RWPE2 (cell line): Measurements from ENCODE around the gene PCSK6.
A peak's percentile ranks its signal among the peaks of the same experiment; 100 is the strongest.

Experiments used
- ATAC-seq: fragments of 200-7000 bp; cut with Tn5 transposase; 3 replicates; pipeline ENCODE4 v1.9.1; 2021; ENCODE audit warnings: low read depth
- DNase-seq: peaks from one replicate; pipeline ENCODE4 v3.0.0-alpha.2; 2020; ENCODE audit warnings: low spot score
- H3K27ac ChIP-seq: fragments of 450-650 bp; 2 replicates; pipeline ENCODE4 v1.5.1; 2017; ENCODE audit warnings: mild to moderate bottlenecking; ENCODE audit not compliant: poor library complexity, severe bottlenecking
- H3K27me3 ChIP-seq: fragments of 250-450 bp; sonication (Bioruptor Pico); 2 replicates; pipeline ENCODE4 v1.5.1; 2021; ENCODE audit warnings: mild to moderate bottlenecking, moderate library complexity; ENCODE audit not compliant: insufficient read depth, poor library complexity, severe bottlenecking
- H3K36me3 ChIP-seq: fragments of 250-450 bp; sonication (Bioruptor Pico); 2 replicates; pipeline ENCODE4 v1.5.1; 2020; ENCODE audit warnings: low read depth, mild to moderate bottlenecking, moderate library complexity
- H3K4me1 ChIP-seq: fragments of 250-450 bp; sonication (Bioruptor Pico); 2 replicates; pipeline ENCODE4 v1.5.1; 2021; ENCODE audit warnings: mild to moderate bottlenecking, moderate library complexity; ENCODE audit not compliant: insufficient read depth, poor library complexity, severe bottlenecking
- H3K4me3 ChIP-seq: fragments of 250-450 bp; sonication (Bioruptor Pico); 2 replicates; pipeline ENCODE4 v1.5.1; 2021; ENCODE audit warnings: mild to moderate bottlenecking, moderate library complexity; ENCODE audit not compliant: severe bottlenecking
- H3K9me3 ChIP-seq: fragments of 250-450 bp; sonication (Bioruptor Pico); 2 replicates; pipeline ENCODE4 v1.5.1; 2021; ENCODE audit warnings: mild to moderate bottlenecking, moderate library complexity; ENCODE audit not compliant: severe bottlenecking
- TF ChIP-seq, protein P1 (sequence below): fragments of 450-650 bp; IDR thresholded peaks from one replicate; pipeline ENCODE4 v1.5.1; 2017; ENCODE audit warnings: mild to moderate bottlenecking, moderate library complexity; ENCODE audit not compliant: poor library complexity, severe bottlenecking

PCSK6 gene

DNA sequence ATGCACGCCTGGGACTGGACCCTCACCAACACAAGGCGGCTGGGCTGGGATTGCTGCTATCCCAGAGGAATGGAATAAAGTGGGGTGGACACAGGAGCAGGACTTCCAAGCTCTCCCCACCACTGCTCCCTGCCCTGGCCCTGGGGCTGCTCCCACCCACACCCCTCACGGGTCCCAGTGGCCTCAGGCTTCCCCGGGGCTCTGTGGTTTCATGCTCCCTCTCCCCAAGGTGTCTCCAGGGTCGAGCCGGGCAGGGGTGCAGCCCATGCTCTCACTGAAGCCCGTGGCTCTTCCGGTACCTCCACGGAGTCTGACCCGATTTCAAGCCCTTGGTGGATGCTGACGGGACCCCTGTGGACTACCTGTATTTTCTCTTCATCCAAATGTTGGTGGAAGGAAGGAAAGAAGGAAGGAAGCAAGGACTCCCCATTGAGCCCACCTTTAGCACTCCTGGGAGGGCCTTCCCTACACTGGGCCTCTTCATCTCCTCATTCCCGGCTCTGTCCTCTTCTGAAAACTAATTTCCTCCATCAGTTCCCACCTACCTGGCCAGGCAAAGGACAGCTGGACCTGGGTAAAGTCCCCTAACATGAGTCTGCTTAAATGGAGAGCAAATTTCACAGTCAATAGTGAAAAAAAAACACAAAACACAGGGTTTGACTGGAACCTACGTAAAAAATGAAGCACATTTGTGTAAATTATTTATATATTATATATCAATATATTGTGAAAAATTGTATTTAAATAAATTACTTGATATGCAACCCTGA lies 44.0 kb upstream of the PCSK6 start:
- Histone ChIP-seq H3K27me3 (no peaks in the 10 kb centered on the region), H3K36me3 (no peaks in the 10 kb centered on the region), H3K4me1 (no peaks in the 10 kb centered on the region), H3K27ac (no peak overlapping the region), H3K4me3 (no peak overlapping the region), H3K9me3 (no peaks in the 10 kb centered on the region)
- ATAC-seq (no peak), DNase-seq (no peak)
- TF ChIP-seq, protein P1, sequence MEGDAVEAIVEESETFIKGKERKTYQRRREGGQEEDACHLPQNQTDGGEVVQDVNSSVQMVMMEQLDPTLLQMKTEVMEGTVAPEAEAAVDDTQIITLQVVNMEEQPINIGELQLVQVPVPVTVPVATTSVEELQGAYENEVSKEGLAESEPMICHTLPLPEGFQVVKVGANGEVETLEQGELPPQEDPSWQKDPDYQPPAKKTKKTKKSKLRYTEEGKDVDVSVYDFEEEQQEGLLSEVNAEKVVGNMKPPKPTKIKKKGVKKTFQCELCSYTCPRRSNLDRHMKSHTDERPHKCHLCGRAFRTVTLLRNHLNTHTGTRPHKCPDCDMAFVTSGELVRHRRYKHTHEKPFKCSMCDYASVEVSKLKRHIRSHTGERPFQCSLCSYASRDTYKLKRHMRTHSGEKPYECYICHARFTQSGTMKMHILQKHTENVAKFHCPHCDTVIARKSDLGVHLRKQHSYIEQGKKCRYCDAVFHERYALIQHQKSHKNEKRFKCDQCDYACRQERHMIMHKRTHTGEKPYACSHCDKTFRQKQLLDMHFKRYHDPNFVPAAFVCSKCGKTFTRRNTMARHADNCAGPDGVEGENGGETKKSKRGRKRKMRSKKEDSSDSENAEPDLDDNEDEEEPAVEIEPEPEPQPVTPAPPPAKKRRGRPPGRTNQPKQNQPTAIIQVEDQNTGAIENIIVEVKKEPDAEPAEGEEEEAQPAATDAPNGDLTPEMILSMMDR, result no peak

DNA sequence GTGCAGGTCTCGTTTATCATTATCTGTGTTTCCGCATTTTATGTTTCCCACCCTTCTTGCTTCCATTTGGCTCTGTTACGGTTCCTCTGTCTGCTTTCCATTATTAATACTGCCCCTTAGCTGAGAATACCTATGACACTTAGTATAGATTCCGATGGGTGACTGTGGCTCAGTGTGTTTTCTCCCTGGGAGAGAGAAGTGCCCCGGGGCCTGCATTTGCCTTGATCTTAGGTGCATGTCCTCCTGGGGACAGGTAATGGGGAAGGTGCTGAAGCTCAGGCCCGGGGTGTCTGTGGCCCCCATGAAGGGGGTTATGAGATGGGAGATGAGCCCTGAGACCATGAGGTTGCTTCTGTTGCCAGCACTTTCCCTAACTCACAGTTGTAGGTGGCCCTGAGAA lies 43.4 kb upstream of the PCSK6 start:
- no peak overlapping the region for H3K4me3 ChIP-seq
- no peaks in the 10 kb centered on the region for H3K27me3 ChIP-seq
- ATAC-seq (no peak), DNase-seq (no peak)
- H3K36me3 ChIP-seq, result no peaks in the 10 kb centered on the region
- H3K27ac ChIP-seq, result no peak overlapping the region
- H3K4me1 ChIP-seq, result no peaks in the 10 kb centered on the region
- H3K9me3 ChIP-seq, result no peaks in the 10 kb centered on the region
- TF ChIP-seq, protein P1, result no peak

DNA sequence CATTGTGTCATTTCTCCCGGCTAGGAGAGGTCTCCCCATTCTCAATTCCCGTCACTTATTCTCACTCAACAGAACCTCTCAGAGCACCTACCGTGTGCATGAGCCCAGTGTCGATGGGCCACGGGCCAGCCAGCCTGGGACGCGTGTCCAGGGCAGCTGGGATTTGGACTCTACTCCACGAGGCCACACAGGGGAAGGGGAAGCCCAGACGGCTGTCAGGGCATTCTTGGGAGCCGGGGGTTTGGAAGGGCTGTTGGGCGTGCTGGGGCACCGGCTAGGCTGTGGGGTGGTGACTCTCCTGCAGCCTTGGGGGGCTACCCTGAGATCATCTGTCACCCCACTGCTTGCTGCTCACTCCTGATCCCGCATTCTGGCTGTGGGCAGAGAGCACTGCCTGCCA lies 41.7 kb upstream of the PCSK6 start:
- Histone ChIP-seq H3K4me3 (no peak overlapping the region), H3K4me1 (no peaks in the 10 kb centered on the region)

DNA sequence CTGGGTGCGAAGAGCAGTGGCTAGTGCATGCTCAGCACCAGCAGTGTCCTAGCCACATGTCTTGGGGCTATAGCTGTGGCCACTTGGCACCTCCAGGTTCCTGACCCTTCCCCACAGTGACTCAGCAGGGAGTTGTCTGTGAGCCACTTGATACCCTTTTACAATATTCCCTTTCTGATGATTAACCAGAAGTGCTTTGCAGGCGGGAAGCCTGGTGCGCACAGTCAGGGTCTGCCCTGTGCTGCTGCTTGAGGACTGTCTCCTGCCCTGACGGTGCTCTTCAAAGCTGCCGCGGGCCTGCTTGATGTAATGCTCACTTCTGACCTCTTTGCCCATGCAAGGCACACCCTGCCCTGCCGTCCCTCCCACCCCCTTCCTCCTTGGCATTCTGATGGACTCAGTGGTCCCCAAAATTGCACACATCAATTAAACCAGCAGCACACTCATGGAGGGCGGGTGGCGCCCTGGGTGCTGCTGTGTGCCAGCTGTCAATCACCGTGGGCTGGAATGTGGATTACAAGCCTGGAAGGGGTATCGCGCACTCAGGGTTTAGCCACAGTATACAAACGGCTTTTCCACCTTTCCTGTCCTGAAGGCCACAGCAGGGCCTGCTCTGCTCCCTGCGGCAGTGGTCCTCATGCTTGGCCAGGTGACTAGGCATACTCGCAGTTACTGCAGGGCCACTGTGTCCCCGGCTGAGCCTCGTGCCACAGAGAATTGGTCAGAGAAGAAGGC lies 40.9 kb upstream of the PCSK6 start:
- Histone ChIP-seq H3K4me3 (no peak overlapping the region), H3K27me3 (no peaks in the 10 kb centered on the region), H3K36me3 (no peaks in the 10 kb centered on the region), H3K4me1 (no peaks in the 10 kb centered on the region), H3K9me3 (no peaks in the 10 kb centered on the region), H3K27ac (no peak overlapping the region)
- TF ChIP-seq, protein P1, result no peak
- ATAC-seq (no peak), DNase-seq (no peak)

More for the DNA sequence above, 41.7 kb upstream of the PCSK6 start:
- TF ChIP-seq, protein P1, result no peak
- Histone ChIP-seq H3K27me3 (no peaks in the 10 kb centered on the region), H3K9me3 (no peaks in the 10 kb centered on the region), H3K27ac (no peak overlapping the region), H3K36me3 (no peaks in the 10 kb centered on the region)
- DNase-seq (no peak), ATAC-seq (no peak)

DNA sequence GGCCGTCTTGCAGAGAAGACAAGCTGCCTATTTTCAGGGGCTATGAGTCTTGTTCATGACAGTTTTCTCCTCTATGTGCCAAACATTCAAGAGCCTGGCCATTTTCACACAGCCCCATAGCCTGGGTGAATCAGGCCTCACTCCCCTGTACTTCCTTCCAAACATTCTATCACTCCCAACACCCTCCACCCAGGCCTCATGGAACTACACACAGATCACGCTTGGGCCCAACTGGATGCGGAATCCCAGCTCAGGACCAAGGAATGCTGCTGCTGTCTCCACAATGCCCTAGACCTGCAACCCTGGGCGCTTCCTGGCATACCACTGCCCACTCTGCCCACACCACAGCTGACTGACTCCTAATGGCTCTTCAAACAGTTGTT lies 39.4 kb upstream of the PCSK6 start:
- H3K4me3 ChIP-seq, result no peak overlapping the region
- DNase-seq (no peak), ATAC-seq (peak; percentile 18; the same call in 2 of the 3 replicates)
- no peak overlapping the region for H3K27ac ChIP-seq
- no peaks in the 10 kb centered on the region for H3K4me1 ChIP-seq
- no peaks in the 10 kb centered on the region for H3K27me3 ChIP-seq
- no peaks in the 10 kb centered on the region for H3K9me3 ChIP-seq
- TF ChIP-seq, protein P1, result no peak
- H3K36me3 ChIP-seq, result no peaks in the 10 kb centered on the region
